CD4-positive, alpha-beta T cell (primary cell): ENCODE measurements around the gene IL34. TPM values are rescaled to one million over a fixed set of nuclear protein-coding genes. Genes with fewer than 3 reads are reported as not detected.
"Not testable (repeated sequence)": the region's sequence is repeated elsewhere in the genome, so short reads cannot be mapped to it uniquely, and the experiment has no call there.

ENCODE experiments used
- ATAC-seq: fragments of 200-7000 bp; cut with Tn5 transposase; one replicate; pipeline ENCODE4 v1.10.0; 2022; ENCODE audit warnings: mild to moderate bottlenecking; ENCODE audit not compliant: poor library complexity
- CTCF ChIA-PET: fragments of 350-600 bp; sonication (Branson Sonifier 250); formaldehyde crosslinking; loops from one replicate; lab custom pipeline; 2021; ENCODE audit warnings: antibody characterized with exemption, inconsistent platforms; lab: Charles Lee
- POLR2A ChIA-PET: fragments of 350-600 bp; sonication (Branson Sonifier 250); formaldehyde crosslinking; loops from one replicate; lab custom pipeline; 2021; ENCODE audit warnings: antibody characterized with exemption, inconsistent platforms; lab: Charles Lee
- DNase-seq, 14 experiments: peaks; one replicate each; pipeline ENCODE4 v3.0.0-alpha.2; 2013 to 2020; ENCODE audit warnings: mixed read lengths in 2 of 14
- H3K27ac ChIP-seq, 2 donors: one replicate each; pipeline versions ENCODE4 v1.5.1 to v1.7.0; 2013; ENCODE audit warnings: low read length in 2 of 2, low read depth in 1 of 2, mild to moderate bottlenecking in 1 of 2
- H3K27me3 ChIP-seq, 2 experiments: 1 replicate in 1 of 2; 2 replicates in 1 of 2; pipeline versions ENCODE4 v1.6.1 to v1.7.0; 2013; ENCODE audit warnings: low read length in 2 of 2, control low read depth in 1 of 2, mild to moderate bottlenecking in 1 of 2, moderate library complexity in 1 of 2; ENCODE audit not compliant: insufficient read depth in 2 of 2, control insufficient read depth in 1 of 2
- H3K36me3 ChIP-seq: one replicate; pipeline ENCODE4 v1.6.1; 2013; ENCODE audit warnings: low read length, control low read depth; ENCODE audit not compliant: insufficient read depth
- H3K4me1 ChIP-seq: one replicate; pipeline ENCODE4 v1.6.1; 2013; ENCODE audit warnings: low read length, control low read depth; ENCODE audit not compliant: insufficient read depth
- H3K4me3 ChIP-seq: one replicate; pipeline ENCODE4 v1.5.1; 2013; ENCODE audit warnings: mild to moderate bottlenecking, low read length, moderate library complexity
- H3K9me3 ChIP-seq, 2 experiments: 1 replicate in 1 of 2; 2 replicates in 1 of 2; pipeline versions ENCODE4 v1.6.1 to v1.7.0; 2013; ENCODE audit warnings: low read length in 2 of 2, mild to moderate bottlenecking in 2 of 2, control low read depth in 1 of 2, moderate library complexity in 1 of 2; ENCODE audit not compliant: control insufficient read depth in 1 of 2, insufficient read depth in 1 of 2
- H3K27ac Mint-ChIP-seq: one replicate; pipeline ENCODE4 v1.8.0; 2020; ENCODE audit warnings: mixed read lengths
- H3K27me3 Mint-ChIP-seq: one replicate; pipeline ENCODE4 v1.8.0; 2021; ENCODE audit warnings: mixed read lengths
- H3K36me3 Mint-ChIP-seq: one replicate; pipeline ENCODE4 v1.8.0; 2021; ENCODE audit warnings: low read depth, mixed read lengths
- H3K4me1 Mint-ChIP-seq: one replicate; pipeline ENCODE4 v1.8.0; 2021; ENCODE audit warnings: low read depth, mixed read lengths
- H3K4me3 Mint-ChIP-seq: one replicate; pipeline ENCODE4 v1.8.0; 2020; ENCODE audit warnings: mild to moderate bottlenecking, mixed read lengths
- H3K9me3 Mint-ChIP-seq: one replicate; pipeline ENCODE4 v1.8.0; 2020; ENCODE audit warnings: mixed read lengths
- CTCF ChIP-seq: fragments of 200-600 bp; IDR thresholded peaks from one replicate; pipeline ENCODE4 v1.8.0; 2022; ENCODE audit warnings: antibody characterized with exemption, mild to moderate bottlenecking
- intact Hi-C, 2 experiments: fragments of 100-400 bp; cut with DNase I in 1 of 2; cut with micrococcal nuclease in 1 of 2; formaldehyde crosslinking; loops; one replicate each; pipeline versions ENCODE4 v1.15.1 to v1.9.0; 2023 to 2025; cut with DNase I, micrococcal nuclease
- total RNA-seq, 174 experiments: library from RNA in 2 of 174; stranded (reverse) in 2 of 174; gene quantifications; one replicate each; pipeline ENCODE4 v1.2.3 and lab custom pipeline; 2021 to 2026

Gene IL34
- total RNA-seq, 2 experiments from 2014 or later = 0.84 to 0.88 TPM

- Histone ChIP-seq H3K36me3 (no peaks in the 10 kb centered on the region), H3K4me3 (no peak overlapping the region), H3K9me3 (peaks cover 0 to 4% of the 10 kb centered on the region in 2 experiments), H3K27me3 (no peaks in the 10 kb centered on the region), H3K4me1 (no peaks in the 10 kb centered on the region), H3K27ac (no peak overlapping the region)
- H3K9me3 Mint-ChIP-seq = no peaks in the 10 kb centered on the region
- no peaks in the 10 kb centered on the region for H3K36me3 Mint-ChIP-seq
- ChIA-PET POLR2A (no interaction called here), CTCF (no interaction called here)
- no peak overlapping the region for H3K4me3 Mint-ChIP-seq
- no peaks in the 10 kb centered on the region for H3K4me1 Mint-ChIP-seq
- H3K27me3 Mint-ChIP-seq = no peaks in the 10 kb centered on the region
- H3K27ac Mint-ChIP-seq = no peak overlapping the region
- TF ChIP-seq CTCF = no peak
- DNase-seq (no peak), ATAC-seq (no peak)
- intact Hi-C loops = no loop called here
Observed at GRCh38 chr16:70627696-70628095, 18.7 kb upstream of the IL34 start.

- H3K27me3 Mint-ChIP-seq = no peaks in the 10 kb centered on the region
- no peaks in the 10 kb centered on the region for H3K9me3 Mint-ChIP-seq
- peaks cover 0 to 4% of the 10 kb centered on the region in 2 experiments for H3K9me3 ChIP-seq
Observed at GRCh38 chr16:70630960-70631745, 15.2 kb upstream of the IL34 start.

GRCh38 chr16:70632273-70632672 is 14.1 kb upstream of the IL34 start:
- no peak for ATAC-seq
- no peak overlapping the region for H3K4me3 Mint-ChIP-seq
- H3K4me1 Mint-ChIP-seq = no peaks in the 10 kb centered on the region
- no peaks in the 10 kb centered on the region for H3K27me3 ChIP-seq
- intact Hi-C loops = no loop called here
- no peak overlapping the region for H3K4me3 ChIP-seq
- ChIA-PET CTCF (no interaction called here), POLR2A (no interaction called here)
- peaks cover 0 to 4% of the 10 kb centered on the region in 2 experiments for H3K9me3 ChIP-seq
- no peak for TF ChIP-seq CTCF
- H3K27ac ChIP-seq = no peak overlapping the region
- H3K36me3 Mint-ChIP-seq = no peaks in the 10 kb centered on the region
- no peak for DNase-seq
- no peaks in the 10 kb centered on the region for H3K36me3 ChIP-seq
- H3K27ac Mint-ChIP-seq = no peak overlapping the region
- no peaks in the 10 kb centered on the region for H3K9me3 Mint-ChIP-seq
- H3K4me1 ChIP-seq = no peaks in the 10 kb centered on the region
- no peaks in the 10 kb centered on the region for H3K27me3 Mint-ChIP-seq

More at GRCh38 chr16:70630960-70631745, 15.2 kb upstream of the IL34 start:
- intact Hi-C loops = no loop called here
- no peak for TF ChIP-seq CTCF
- Mint-ChIP-seq H3K27ac (no peak overlapping the region), H3K36me3 (no peaks in the 10 kb centered on the region), H3K4me1 (no peaks in the 10 kb centered on the region), H3K4me3 (no peak overlapping the region)
- Histone ChIP-seq H3K36me3 (no peaks in the 10 kb centered on the region), H3K4me3 (no peak overlapping the region), H3K27me3 (no peaks in the 10 kb centered on the region), H3K4me1 (no peaks in the 10 kb centered on the region), H3K27ac (no peak overlapping the region)
- ChIA-PET POLR2A (no interaction called here), CTCF (no interaction called here)
- ATAC-seq = no peak
- no peak for DNase-seq

- H3K36me3 ChIP-seq, H3K27me3 Mint-ChIP-seq, H3K9me3 ChIP-seq, H3K27me3 ChIP-seq, ATAC-seq, H3K27ac ChIP-seq, intact Hi-C loops, H3K4me1 Mint-ChIP-seq, CTCF ChIA-PET, DNase-seq, H3K4me3 Mint-ChIP-seq, POLR2A ChIA-PET, H3K36me3 Mint-ChIP-seq, H3K27ac Mint-ChIP-seq, H3K4me3 ChIP-seq, H3K9me3 Mint-ChIP-seq, H3K4me1 ChIP-seq: not testable (repeated sequence)
Observed at GRCh38 chr16:70633617-70634016, 12.7 kb upstream of the IL34 start.
